HG03378 (cell line): Measurements from ENCODE around the gene SH2D3C.
"Not testable (repeated sequence)": the region's sequence is repeated elsewhere in the genome, so short reads cannot be mapped to it uniquely, and the experiment has no call there.

Source experiments
- ATAC-seq: cut with Tn5 transposase; IDR thresholded peaks from one replicate; pipeline ENCODE4 v1.9.1; 2021; ENCODE audit warnings: mild to moderate bottlenecking, moderate library complexity; ENCODE audit not compliant: unreplicated experiment

The SH2D3C gene

GRCh38 chr9:127769101-127769500 lies 9.4 kb downstream of the SH2D3C start:
- ATAC-seq, result no peak

- no peak for ATAC-seq
Observed at GRCh38 chr9:127768698-127769097, 9.8 kb downstream of the SH2D3C start.

- no peak for ATAC-seq
Observed at GRCh38 chr9:127767909-127768331, 10.5 kb downstream of the SH2D3C start.

- no peak for ATAC-seq
Observed at GRCh38 chr9:127767410-127767809, 11.1 kb downstream of the SH2D3C start.

GRCh38 chr9:127765418-127765817 lies 13.0 kb downstream of the SH2D3C start:
- no peak for ATAC-seq

GRCh38 chr9:127763918-127764384 lies 14.5 kb downstream of the SH2D3C start:
- no peak for ATAC-seq

GRCh38 chr9:127762111-127762676 lies 16.3 kb downstream of the SH2D3C start:
- ATAC-seq, result no peak

- ATAC-seq, result no peak
Observed at GRCh38 chr9:127761491-127761956, 16.9 kb downstream of the SH2D3C start.

- ATAC-seq, result no peak
Observed at GRCh38 chr9:127761061-127761460, 17.4 kb downstream of the SH2D3C start.

GRCh38 chr9:127758843-127759242 lies 19.6 kb downstream of the SH2D3C start:
- ATAC-seq, result no peak

- not testable (repeated sequence) for ATAC-seq
Observed at GRCh38 chr9:127756776-127757175, 21.7 kb downstream of the SH2D3C start.

GRCh38 chr9:127756233-127756632 lies 22.2 kb downstream of the SH2D3C start:
- no peak for ATAC-seq

- no peak for ATAC-seq
Observed at GRCh38 chr9:127755061-127756060, 23.1 kb downstream of the SH2D3C start.

- no peak for ATAC-seq
Observed at GRCh38 chr9:127754099-127755060, 24.1 kb downstream of the SH2D3C start.

- no peak for ATAC-seq
Observed at GRCh38 chr9:127753622-127754021, 24.8 kb downstream of the SH2D3C start.

- no peak for ATAC-seq
Observed at GRCh38 chr9:127753148-127753547, 25.3 kb downstream of the SH2D3C start.

GRCh38 chr9:127751269-127752054 lies 27.0 kb downstream of the SH2D3C start:
- ATAC-seq, result no peak

GRCh38 chr9:127749090-127749787 lies 29.2 kb downstream of the SH2D3C start:
- no peak for ATAC-seq

GRCh38 chr9:127746959-127747569 lies 31.4 kb downstream of the SH2D3C start:
- ATAC-seq, result no peak
